ENCODE measurements around the gene ESRRB.

ESRRB gene

GRCh38 chr14:76375947-76376404 lies at the start of gene ESRRB:
TSS of gene ESRRB (plus strand) at chr14:76376137. CDS start at chr14:76376402, 265 bp downstream.
- TF ChIP-seq CTCF (IDR thresholded peaks at IDR 0.05) = no peak

GRCh38 chr14:76326918-76327689 lies 48.8 kb upstream of the ESRRB start:
- no peak overlapping the region for H3K4me3 ChIP-seq
- no peak for TF ChIP-seq CTCF (IDR thresholded peaks at IDR 0.05)
- no peak for DNase-seq (ENCODE audit: low spot score)

More at GRCh38 chr14:76375947-76376404, at the start of gene ESRRB:
- DNase-seq (ENCODE audit: low spot score) = no peak
- H3K4me3 ChIP-seq = peak within 1 kb of the TSS; percentile 61
- H3K27ac ChIP-seq = no peak within 1 kb of the TSS

GRCh38 chr14:76328457-76329137 lies 47.3 kb upstream of the ESRRB start:
- no peak for TF ChIP-seq CTCF (IDR thresholded peaks at IDR 0.05)
- H3K27ac ChIP-seq = no peak overlapping the region
- no peak for DNase-seq (ENCODE audit: low spot score)
- H3K4me3 ChIP-seq = no peak overlapping the region

More at GRCh38 chr14:76326918-76327689, 48.8 kb upstream of the ESRRB start:
- no peak overlapping the region for H3K27ac ChIP-seq

GRCh38 chr14:76329154-76329928 lies 46.6 kb upstream of the ESRRB start:
- no peak for DNase-seq (ENCODE audit: low spot score)
- Histone ChIP-seq H3K27ac (no peak overlapping the region), H3K4me3 (no peak overlapping the region)
- TF ChIP-seq CTCF (IDR thresholded peaks at IDR 0.05) = no peak

- TF ChIP-seq CTCF (IDR thresholded peaks at IDR 0.05) = no peak
These were observed 46.0 kb upstream of the ESRRB start for GRCh38 chr14:76329951-76330350.

GRCh38 chr14:76330411-76331327 lies 45.3 kb upstream of the ESRRB start:
- Histone ChIP-seq H3K27ac (no peak overlapping the region), H3K4me3 (no peak overlapping the region)
- no peak for DNase-seq (ENCODE audit: low spot score)
- TF ChIP-seq CTCF (IDR thresholded peaks at IDR 0.05) = no peak

More at GRCh38 chr14:76329951-76330350, 46.0 kb upstream of the ESRRB start:
- Histone ChIP-seq H3K27ac (no peak overlapping the region), H3K4me3 (no peak overlapping the region)
- no peak for DNase-seq (ENCODE audit: low spot score)
